Measurements from ENCODE around the gene FRAS1. TPM values are rescaled to one million over a fixed set of nuclear protein-coding genes. Genes with fewer than 3 reads are reported as not detected.

FRAS1 gene
- total and polyA plus RNA-seq, 2 donors (not counting 1 experiment from before 2014, with no cell fraction given), result 0.03 to 0.12 TPM

DNA sequence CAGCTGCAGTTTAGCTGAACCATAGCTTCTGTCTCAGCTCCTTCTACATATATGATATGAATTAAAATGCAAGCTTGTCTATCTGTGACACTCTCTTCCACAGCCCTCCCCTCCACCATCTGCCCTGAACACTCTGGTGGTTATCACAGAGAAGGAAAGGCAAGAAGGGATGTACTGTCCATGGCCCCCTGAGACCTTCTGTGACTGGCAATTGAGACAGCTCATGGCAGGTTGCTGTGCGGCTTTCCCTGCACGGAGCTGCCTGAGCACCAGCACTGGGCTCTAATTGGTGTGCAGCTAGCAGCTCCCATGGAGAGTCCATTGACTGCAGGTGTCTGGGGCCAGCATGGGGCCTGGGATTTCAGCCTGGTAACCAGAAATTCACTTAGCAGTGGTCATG, 384.6 kb downstream of the FRAS1 start:
- H3K4me1 Mint-ChIP-seq, result no peaks in the 10 kb centered on the region
- Histone ChIP-seq H3K4me3 (ENCODE audit: control extremely low read depth in 1 of 5, extremely low read depth in 1 of 5, insufficient read depth in 1 of 5, low read depth in 2 of 5, low read length in 4 of 5) (no peak overlapping the region), H3K4me1 (ENCODE audit: control insufficient read depth in 2 of 2, insufficient read depth in 2 of 2, low read length in 2 of 2) (no peaks in the 10 kb centered on the region), H3K79me2 (ENCODE audit: control insufficient read depth, insufficient read depth, low read length) (no peaks in the 10 kb centered on the region), H3K9me3 (ENCODE audit: control extremely low read depth in 1 of 3, control insufficient read depth in 2 of 3, insufficient read depth in 1 of 3, low read length in 2 of 3) (no peaks in the 10 kb centered on the region), H3K9ac (ENCODE audit: low read length) (no peak overlapping the region), H3K4me2 (replicated peaks; ENCODE audit: low read depth, low read length, poor library complexity, severe bottlenecking) (no peak overlapping the region), H2AFZ (ENCODE audit: insufficient read depth, low read depth, low read length, poor library complexity, severe bottlenecking) (no peak overlapping the region), H4K20me1 (ENCODE audit: control insufficient read depth, insufficient read depth, low read length, poor library complexity, severe bottlenecking) (no peaks in the 10 kb centered on the region), H3K36me3 (replicated peaks in 1 of 2; ENCODE audit: control extremely low read depth in 1 of 2, control insufficient read depth in 1 of 2, extremely low read depth in 1 of 2, insufficient read depth in 2 of 2, low read length in 1 of 2) (no peaks in the 10 kb centered on the region), H3K27me3 (replicated peaks in 1 of 4; ENCODE audit: control extremely low read depth in 1 of 4, control insufficient read depth in 3 of 4, insufficient read depth in 4 of 4, low read length in 3 of 4) (peaks cover 0 to 3% (median 0%) of the 10 kb centered on the region in 4 experiments), H3K27ac (ENCODE audit: low read length in 2 of 2) (no peak overlapping the region)
- CTCF ChIA-PET, result no interaction called here
- ATAC-seq (ENCODE audit: low read depth) (no peak), DNase-seq (no peak)
- intact Hi-C loops (cut with micrococcal nuclease), result no loop called here
- H3K27me3 Mint-ChIP-seq, result peaks cover 12% of the 10 kb centered on the region
- 100% methylated on average over 2 of the region's 2 CpGs for WGBS (ENCODE audit: insufficient coverage)
- TF ChIP-seq, protein P1, sequence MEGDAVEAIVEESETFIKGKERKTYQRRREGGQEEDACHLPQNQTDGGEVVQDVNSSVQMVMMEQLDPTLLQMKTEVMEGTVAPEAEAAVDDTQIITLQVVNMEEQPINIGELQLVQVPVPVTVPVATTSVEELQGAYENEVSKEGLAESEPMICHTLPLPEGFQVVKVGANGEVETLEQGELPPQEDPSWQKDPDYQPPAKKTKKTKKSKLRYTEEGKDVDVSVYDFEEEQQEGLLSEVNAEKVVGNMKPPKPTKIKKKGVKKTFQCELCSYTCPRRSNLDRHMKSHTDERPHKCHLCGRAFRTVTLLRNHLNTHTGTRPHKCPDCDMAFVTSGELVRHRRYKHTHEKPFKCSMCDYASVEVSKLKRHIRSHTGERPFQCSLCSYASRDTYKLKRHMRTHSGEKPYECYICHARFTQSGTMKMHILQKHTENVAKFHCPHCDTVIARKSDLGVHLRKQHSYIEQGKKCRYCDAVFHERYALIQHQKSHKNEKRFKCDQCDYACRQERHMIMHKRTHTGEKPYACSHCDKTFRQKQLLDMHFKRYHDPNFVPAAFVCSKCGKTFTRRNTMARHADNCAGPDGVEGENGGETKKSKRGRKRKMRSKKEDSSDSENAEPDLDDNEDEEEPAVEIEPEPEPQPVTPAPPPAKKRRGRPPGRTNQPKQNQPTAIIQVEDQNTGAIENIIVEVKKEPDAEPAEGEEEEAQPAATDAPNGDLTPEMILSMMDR (IDR thresholded peaks at IDR 0.05), result no peak
- no peak for TF ChIP-seq EZH2 (IDR thresholded peaks at IDR 0.05; ENCODE audit: borderline replicate concordance, insufficient read depth, low read depth, low read length, poor library complexity, severe bottlenecking)
- no peak overlapping the region for H3K4me3 Mint-ChIP-seq
- H3K9me3 Mint-ChIP-seq (ENCODE audit: insufficient read depth), result no peaks in the 10 kb centered on the region
- H3K27ac Mint-ChIP-seq, result no peak overlapping the region
- POLR2A ChIA-PET, result no interaction called here

DNA sequence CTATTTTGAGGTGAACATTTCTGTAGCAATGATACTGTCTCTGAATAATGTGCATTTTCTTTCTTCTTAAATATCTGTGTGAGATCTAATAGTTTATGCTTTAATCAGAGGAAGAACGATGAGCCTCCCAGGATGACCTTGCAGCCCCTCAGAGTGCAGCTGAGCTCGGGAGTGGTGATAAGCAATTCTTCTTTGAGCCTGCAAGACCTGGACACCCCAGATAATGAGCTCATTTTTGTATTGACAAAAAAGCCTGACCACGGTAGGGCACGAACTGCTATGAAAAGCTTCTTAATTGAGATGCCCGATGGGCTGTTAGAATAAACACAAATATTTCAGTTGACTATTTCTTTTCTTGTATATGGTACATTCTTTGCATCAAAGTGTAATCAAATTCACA, 389.5 kb downstream of the FRAS1 start:
- CTCF ChIA-PET, result interaction anchor here (1.2 kb wide), 1 partner anchor 10 kb away, joined by 3 read pairs; no protein-coding TSS in a partner anchor
- no peaks in the 10 kb centered on the region for H3K4me1 Mint-ChIP-seq
- 90% methylated on average over 2 of the region's 5 CpGs for WGBS (ENCODE audit: insufficient coverage)

More for the DNA sequence above, 389.5 kb downstream of the FRAS1 start:
- no peak overlapping the region for H3K4me3 ChIP-seq (ENCODE audit: control extremely low read depth in 1 of 5, extremely low read depth in 1 of 5, insufficient read depth in 1 of 5, low read depth in 2 of 5, low read length in 4 of 5)
- DNase-seq (no peak), ATAC-seq (ENCODE audit: low read depth) (no peak)
- POLR2A ChIA-PET, result no interaction called here
- H2AFZ ChIP-seq (ENCODE audit: insufficient read depth, low read depth, low read length, poor library complexity, severe bottlenecking), result no peak overlapping the region
- H4K20me1 ChIP-seq (ENCODE audit: control insufficient read depth, insufficient read depth, low read length, poor library complexity, severe bottlenecking), result no peaks in the 10 kb centered on the region
- no peaks in the 10 kb centered on the region for H3K79me2 ChIP-seq (ENCODE audit: control insufficient read depth, insufficient read depth, low read length)
- no peaks in the 10 kb centered on the region for H3K36me3 ChIP-seq (replicated peaks in 1 of 2; ENCODE audit: control extremely low read depth in 1 of 2, control insufficient read depth in 1 of 2, extremely low read depth in 1 of 2, insufficient read depth in 2 of 2, low read length in 1 of 2)
- Mint-ChIP-seq H3K9me3 (ENCODE audit: insufficient read depth) (no peaks in the 10 kb centered on the region), H3K27ac (no peak overlapping the region), H3K4me3 (no peak overlapping the region), H3K27me3 (no peaks in the 10 kb centered on the region)
- H3K27me3 ChIP-seq (replicated peaks in 1 of 4; ENCODE audit: control extremely low read depth in 1 of 4, control insufficient read depth in 3 of 4, insufficient read depth in 4 of 4, low read length in 3 of 4), result peaks cover 0 to 2% (median 0%) of the 10 kb centered on the region in 4 experiments
- TF ChIP-seq, protein P1 (IDR thresholded peaks at IDR 0.05), result no peak
- no peak for TF ChIP-seq EZH2 (IDR thresholded peaks at IDR 0.05; ENCODE audit: borderline replicate concordance, insufficient read depth, low read depth, low read length, poor library complexity, severe bottlenecking)
- no peak overlapping the region for H3K9ac ChIP-seq (ENCODE audit: low read length)
- intact Hi-C loops (cut with micrococcal nuclease), result no loop called here
- no peaks in the 10 kb centered on the region for H3K4me1 ChIP-seq (ENCODE audit: control insufficient read depth in 2 of 2, insufficient read depth in 2 of 2, low read length in 2 of 2)
- H3K4me2 ChIP-seq (replicated peaks; ENCODE audit: low read depth, low read length, poor library complexity, severe bottlenecking), result no peak overlapping the region
- no peak overlapping the region for H3K27ac ChIP-seq (ENCODE audit: low read length in 2 of 2)
- no peaks in the 10 kb centered on the region for H3K9me3 ChIP-seq (ENCODE audit: control extremely low read depth in 1 of 3, control insufficient read depth in 2 of 3, insufficient read depth in 1 of 3, low read length in 2 of 3)
